NK-92 (cell line): ENCODE data around the gene DOCK9.

Experiments used
- DNase-seq: peaks from one replicate; lab custom pipeline; 2025; ENCODE audit not compliant: unreplicated experiment; lab: John Stamatoyannopoulos, UW

Gene DOCK9

GRCh38 chr13:98977568-98978265, at the start of gene DOCK9:
TSS of gene DOCK9 (minus strand) at chr13:98978064. CDS start at chr13:98977909, 155 bp downstream.
- no peak for DNase-seq

GRCh38 chr13:99027260-99027659, 49.4 kb upstream of the DOCK9 start:
- no peak for DNase-seq

- no peak for DNase-seq
These were observed 45.1 kb upstream of the DOCK9 start for GRCh38 chr13:99022941-99023340.

GRCh38 chr13:99018418-99019180, 40.7 kb upstream of the DOCK9 start:
- no peak for DNase-seq

GRCh38 chr13:99015606-99016490, 38.0 kb upstream of the DOCK9 start:
- no peak for DNase-seq

GRCh38 chr13:99014522-99014921, 36.7 kb upstream of the DOCK9 start:
- no peak for DNase-seq

- DNase-seq: no peak
These were observed 36.1 kb upstream of the DOCK9 start for GRCh38 chr13:99013951-99014350.

GRCh38 chr13:99012539-99012938, 34.7 kb upstream of the DOCK9 start:
- no peak for DNase-seq

GRCh38 chr13:99009987-99010551, 32.2 kb upstream of the DOCK9 start:
- no peak for DNase-seq

GRCh38 chr13:99008577-99008976, 30.7 kb upstream of the DOCK9 start:
- no peak for DNase-seq

- no peak for DNase-seq
These were observed 29.6 kb upstream of the DOCK9 start for GRCh38 chr13:99007414-99007986.

- no peak for DNase-seq
These were observed 27.7 kb upstream of the DOCK9 start for GRCh38 chr13:99005609-99006008.

- DNase-seq: no peak
These were observed 27.1 kb upstream of the DOCK9 start for GRCh38 chr13:99004978-99005377.

GRCh38 chr13:99003851-99004471, 26.1 kb upstream of the DOCK9 start:
- no peak for DNase-seq

GRCh38 chr13:99003186-99003585, 25.3 kb upstream of the DOCK9 start:
- no peak for DNase-seq

GRCh38 chr13:99002172-99002710, 24.4 kb upstream of the DOCK9 start:
- no peak for DNase-seq

- DNase-seq: no peak
These were observed 22.3 kb upstream of the DOCK9 start for GRCh38 chr13:99000137-99000536.

- DNase-seq: no peak
These were observed 21.7 kb upstream of the DOCK9 start for GRCh38 chr13:98999639-98999952.

GRCh38 chr13:98998831-98999638, 21.2 kb upstream of the DOCK9 start:
- DNase-seq: no peak
